ENCODE measurements around the gene CIP2A.

DNA sequence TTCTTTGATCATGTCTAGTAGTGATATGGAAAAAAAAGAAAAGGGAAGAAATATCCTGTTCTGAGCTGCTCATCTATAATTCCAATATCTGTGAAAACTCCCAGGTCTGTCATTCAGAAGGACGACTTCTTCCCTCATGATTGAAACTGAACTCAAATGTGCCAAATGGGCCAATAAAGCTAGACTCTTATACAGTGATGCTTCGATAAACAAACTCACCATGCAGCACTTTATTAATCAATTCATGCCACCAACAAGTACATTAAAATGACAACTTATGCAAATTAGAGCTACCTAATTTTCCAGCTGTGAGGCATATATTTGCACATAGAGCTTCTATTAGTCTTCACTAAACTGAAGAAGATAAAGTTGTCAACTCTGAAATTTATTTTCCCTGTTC is 63.3 kb downstream of the CIP2A start:
- TF ChIP-seq, protein P1, sequence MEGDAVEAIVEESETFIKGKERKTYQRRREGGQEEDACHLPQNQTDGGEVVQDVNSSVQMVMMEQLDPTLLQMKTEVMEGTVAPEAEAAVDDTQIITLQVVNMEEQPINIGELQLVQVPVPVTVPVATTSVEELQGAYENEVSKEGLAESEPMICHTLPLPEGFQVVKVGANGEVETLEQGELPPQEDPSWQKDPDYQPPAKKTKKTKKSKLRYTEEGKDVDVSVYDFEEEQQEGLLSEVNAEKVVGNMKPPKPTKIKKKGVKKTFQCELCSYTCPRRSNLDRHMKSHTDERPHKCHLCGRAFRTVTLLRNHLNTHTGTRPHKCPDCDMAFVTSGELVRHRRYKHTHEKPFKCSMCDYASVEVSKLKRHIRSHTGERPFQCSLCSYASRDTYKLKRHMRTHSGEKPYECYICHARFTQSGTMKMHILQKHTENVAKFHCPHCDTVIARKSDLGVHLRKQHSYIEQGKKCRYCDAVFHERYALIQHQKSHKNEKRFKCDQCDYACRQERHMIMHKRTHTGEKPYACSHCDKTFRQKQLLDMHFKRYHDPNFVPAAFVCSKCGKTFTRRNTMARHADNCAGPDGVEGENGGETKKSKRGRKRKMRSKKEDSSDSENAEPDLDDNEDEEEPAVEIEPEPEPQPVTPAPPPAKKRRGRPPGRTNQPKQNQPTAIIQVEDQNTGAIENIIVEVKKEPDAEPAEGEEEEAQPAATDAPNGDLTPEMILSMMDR (IDR thresholded peaks at IDR 0.05), result no peak
- TF ChIP-seq EZH2 (IDR thresholded peaks at IDR 0.05), result no peak
- TF ChIP-seq EZH2phosphoT487 (IDR thresholded peaks at IDR 0.05), result no peak
